Measurements from ENCODE around the gene SH3TC1.

The SH3TC1 gene

DNA sequence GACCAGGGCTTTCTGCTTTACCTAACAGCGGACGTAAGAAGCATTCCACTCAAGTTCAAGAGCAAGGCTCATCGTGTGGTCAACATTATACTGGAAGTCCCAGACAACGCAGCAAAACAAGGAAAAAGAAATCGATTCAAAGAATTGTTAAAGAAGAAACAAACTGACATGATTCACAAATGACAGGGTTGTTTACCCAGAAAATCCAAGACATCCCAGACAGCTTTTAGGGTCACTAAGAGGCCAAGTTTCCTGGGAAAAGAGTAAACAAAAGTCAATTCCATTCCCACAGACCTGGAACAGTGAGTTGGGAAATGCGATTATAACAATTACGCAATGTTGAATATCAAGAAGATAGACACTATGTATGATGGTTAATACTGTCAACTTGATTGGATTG lies 49.0 kb downstream of the SH3TC1 start:
- POLR2A ChIA-PET, result no interaction called here
- no peak overlapping the region for H3K4me3 ChIP-seq (ENCODE audit: low read depth, low read length)
- DNase-seq (ENCODE audit: low read depth, low spot score), result no peak
- CTCF ChIA-PET, result interaction anchor here (16.6 kb wide), 1 partner anchor 152 kb away, joined by 679 read pairs; no protein-coding TSS in a partner anchor
- TF ChIP-seq CTCF (IDR thresholded peaks at IDR 0.05; ENCODE audit: insufficient read depth, low read length, missing control alignments), result no peak

- no peak for DNase-seq (ENCODE audit: low read depth, low spot score)
- no peak overlapping the region for H3K4me3 ChIP-seq (ENCODE audit: low read depth, low read length)
- no peak for TF ChIP-seq CTCF (IDR thresholded peaks at IDR 0.05; ENCODE audit: insufficient read depth, low read length, missing control alignments)
- POLR2A ChIA-PET, result no interaction called here
- CTCF ChIA-PET, result interaction anchor here (0.8 to 16.6 kb wide), 4 partner anchors 9 to 150 kb away, joined by 3 to 679 read pairs (median 18); no protein-coding TSS in a partner anchor
These were observed 51.1 kb downstream of the SH3TC1 start for GRCh38 chr4:8250227-8250626.

- TF ChIP-seq CTCF (IDR thresholded peaks at IDR 0.05; ENCODE audit: insufficient read depth, low read length, missing control alignments), result no peak
- no peak for DNase-seq (ENCODE audit: low read depth, low spot score)
- POLR2A ChIA-PET, result no interaction called here
- no peak overlapping the region for H3K4me3 ChIP-seq (ENCODE audit: low read depth, low read length)
- CTCF ChIA-PET, result interaction anchor here (1.2 to 16.6 kb wide), 3 partner anchors 9 to 150 kb away, joined by 3 to 679 read pairs (median 34); no protein-coding TSS in a partner anchor
These were observed 51.5 kb downstream of the SH3TC1 start for GRCh38 chr4:8250637-8251036.

GRCh38 chr4:8251110-8251883 lies 52.2 kb downstream of the SH3TC1 start:
- DNase-seq (ENCODE audit: low read depth, low spot score), result no peak
- no peak overlapping the region for H3K4me3 ChIP-seq (ENCODE audit: low read depth, low read length)
- TF ChIP-seq CTCF (IDR thresholded peaks at IDR 0.05; ENCODE audit: insufficient read depth, low read length, missing control alignments), result no peak
- CTCF ChIA-PET, result interaction anchor here (0.7 to 4.8 kb wide), 3 partner anchors 9 to 160 kb away, joined by 3 to 34 read pairs (median 3); no protein-coding TSS in a partner anchor
- POLR2A ChIA-PET, result no interaction called here

GRCh38 chr4:8252301-8253173 lies 53.4 kb downstream of the SH3TC1 start:
- TF ChIP-seq CTCF (IDR thresholded peaks at IDR 0.05; ENCODE audit: insufficient read depth, low read length, missing control alignments), result no peak
- ChIA-PET POLR2A (no interaction called here), CTCF (interaction anchor here (0.7 to 4.8 kb wide), 2 partner anchors 11 to 176 kb away, joined by 4 to 34 read pairs; no protein-coding TSS in a partner anchor)
- no peak overlapping the region for H3K4me3 ChIP-seq (ENCODE audit: low read depth, low read length)
- DNase-seq (ENCODE audit: low read depth, low spot score), result no peak

- H3K4me3 ChIP-seq (ENCODE audit: low read depth, low read length), result no peak overlapping the region
- no peak for DNase-seq (ENCODE audit: low read depth, low spot score)
- CTCF ChIA-PET, result no interaction called here
- POLR2A ChIA-PET, result no interaction called here
- TF ChIP-seq CTCF (IDR thresholded peaks at IDR 0.05; ENCODE audit: insufficient read depth, low read length, missing control alignments), result no peak
These were observed 55.0 kb downstream of the SH3TC1 start for GRCh38 chr4:8254076-8254475.
